Ascending aorta (tissue), 2 donors: ENCODE results near the gene ADAMTSL2. TPM values are rescaled to one million over a fixed set of nuclear protein-coding genes. Genes with fewer than 3 reads are reported as not detected.
A peak's percentile ranks its signal among the peaks of the same experiment; 100 is the strongest.

Source experiments
- DNase-seq, 2 donors: peaks; one replicate each; pipeline ENCODE4 v3.0.0-alpha.2; 2019; ENCODE audit warnings: low spot score in 2 of 2
- H3K27ac ChIP-seq, 2 donors: fragments of 200-600 bp; sonication (generic); one replicate each; pipeline ENCODE4 v1.5.1; 2016 to 2017; ENCODE audit warnings: mild to moderate bottlenecking in 1 of 2
- H3K27me3 ChIP-seq: fragments of 200-600 bp; sonication (generic); one replicate; pipeline ENCODE4 v1.5.1; 2017
- H3K36me3 ChIP-seq, 2 donors: fragments of 200-600 bp; sonication (generic); one replicate each; pipeline ENCODE4 v1.5.1; 2016
- H3K4me1 ChIP-seq, 2 donors: fragments of 200-600 bp; sonication (generic); one replicate each; pipeline ENCODE4 v1.5.1; 2016 to 2017; ENCODE audit warnings: mild to moderate bottlenecking in 1 of 2
- H3K4me3 ChIP-seq, 2 donors: fragments of 200-600 bp; sonication (generic); one replicate each; pipeline ENCODE4 v1.5.1; 2016 to 2017; ENCODE audit warnings: mild to moderate bottlenecking in 1 of 2
- H3K9me3 ChIP-seq, 2 donors: fragments of 200-600 bp; sonication (generic); one replicate each; pipeline ENCODE4 v1.5.1; 2016
- intact Hi-C: fragments of 100-400 bp; cut with DNase I; formaldehyde crosslinking; loops from one replicate; pipeline ENCODE4 v1.15.1; 2023
- total RNA-seq: library from RNA; depleted of rRNA; stranded (reverse); fragments of >200 nt; gene quantifications from one replicate; pipeline ENCODE4 v1.1.0, GENCODE V29; 2016
- TF ChIP-seq, protein P1 (sequence below), 3 experiments: fragments of 200-600 bp in 2 of 3; fragments of 450-650 bp in 1 of 3; sonication (generic) in 2 of 3; IDR thresholded peaks; one replicate each; pipeline ENCODE4 v1.5.1; 2016 to 2019; ENCODE audit warnings: antibody characterized with exemption in 3 of 3, mild to moderate bottlenecking in 1 of 3, moderate library complexity in 1 of 3

Gene ADAMTSL2
- total RNA-seq, 1 donor from 2014 or later, result 3.4 TPM

DNA sequence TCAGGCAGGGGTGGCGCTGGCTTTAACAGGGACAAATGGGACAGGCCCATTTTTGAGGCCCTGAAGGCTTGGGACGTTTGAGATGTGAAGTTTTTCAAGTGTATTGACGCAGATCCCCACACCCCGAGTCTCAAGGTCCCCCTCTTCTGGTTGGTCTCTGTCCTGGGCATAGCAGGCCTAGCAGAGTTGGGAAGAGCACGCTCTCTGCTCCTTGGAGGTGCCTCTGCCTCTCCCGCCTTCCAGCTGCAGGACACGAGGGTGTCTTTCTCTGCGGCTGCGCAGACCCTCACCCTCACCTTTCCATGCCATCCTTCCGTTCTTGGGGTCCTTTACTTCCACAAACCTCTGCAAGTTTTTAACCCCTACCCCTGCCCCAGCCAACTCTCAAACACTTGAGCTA is 18.6 kb downstream of the ADAMTSL2 start:
- H3K27me3 ChIP-seq, result no peaks in the 10 kb centered on the region
- TF ChIP-seq, protein P1, sequence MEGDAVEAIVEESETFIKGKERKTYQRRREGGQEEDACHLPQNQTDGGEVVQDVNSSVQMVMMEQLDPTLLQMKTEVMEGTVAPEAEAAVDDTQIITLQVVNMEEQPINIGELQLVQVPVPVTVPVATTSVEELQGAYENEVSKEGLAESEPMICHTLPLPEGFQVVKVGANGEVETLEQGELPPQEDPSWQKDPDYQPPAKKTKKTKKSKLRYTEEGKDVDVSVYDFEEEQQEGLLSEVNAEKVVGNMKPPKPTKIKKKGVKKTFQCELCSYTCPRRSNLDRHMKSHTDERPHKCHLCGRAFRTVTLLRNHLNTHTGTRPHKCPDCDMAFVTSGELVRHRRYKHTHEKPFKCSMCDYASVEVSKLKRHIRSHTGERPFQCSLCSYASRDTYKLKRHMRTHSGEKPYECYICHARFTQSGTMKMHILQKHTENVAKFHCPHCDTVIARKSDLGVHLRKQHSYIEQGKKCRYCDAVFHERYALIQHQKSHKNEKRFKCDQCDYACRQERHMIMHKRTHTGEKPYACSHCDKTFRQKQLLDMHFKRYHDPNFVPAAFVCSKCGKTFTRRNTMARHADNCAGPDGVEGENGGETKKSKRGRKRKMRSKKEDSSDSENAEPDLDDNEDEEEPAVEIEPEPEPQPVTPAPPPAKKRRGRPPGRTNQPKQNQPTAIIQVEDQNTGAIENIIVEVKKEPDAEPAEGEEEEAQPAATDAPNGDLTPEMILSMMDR (IDR thresholded peaks at IDR 0.05), result no peak

DNA sequence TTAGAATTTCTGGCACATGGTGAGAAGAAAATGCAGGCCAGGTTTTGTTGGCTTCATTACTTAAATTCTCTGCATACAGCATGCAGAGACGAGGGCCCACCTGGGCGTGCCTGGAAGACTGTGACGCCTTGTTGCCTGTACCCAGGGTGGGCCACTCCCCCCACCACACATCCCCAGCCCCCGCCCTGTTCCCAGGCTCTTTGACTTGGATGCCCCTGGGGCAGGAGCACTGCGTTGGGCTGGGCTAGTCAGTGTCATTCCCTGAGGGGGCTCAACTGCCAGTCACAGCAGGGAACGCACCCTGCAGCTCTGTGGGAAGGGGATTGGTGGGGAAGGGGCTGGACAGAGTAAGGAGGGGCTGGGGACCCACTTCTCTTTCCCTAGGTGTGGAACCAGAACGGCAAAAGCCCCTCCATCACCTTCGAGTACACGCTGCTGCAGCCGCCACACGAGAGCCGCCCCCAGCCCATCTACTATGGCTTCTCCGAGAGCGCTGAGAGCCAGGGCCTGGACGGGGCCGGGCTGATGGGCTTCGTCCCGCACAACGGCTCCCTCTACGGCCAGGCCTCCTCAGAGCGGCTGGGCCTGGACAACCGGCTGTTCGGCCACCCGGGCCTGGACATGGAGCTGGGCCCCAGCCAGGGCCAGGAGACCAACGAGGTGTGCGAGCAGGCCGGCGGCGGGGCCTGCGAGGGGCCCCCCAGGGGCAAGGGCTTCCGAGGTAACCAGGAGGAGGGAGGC is 19.6 kb downstream of the ADAMTSL2 start:
- intact Hi-C loops, result no loop called here
- TF ChIP-seq, protein P1 (IDR thresholded peaks at IDR 0.05), result no peak
- H3K27ac ChIP-seq, result no peak overlapping the region
- no peaks in the 10 kb centered on the region for H3K27me3 ChIP-seq
- DNase-seq, result no peak
- H3K36me3 ChIP-seq, result no peaks in the 10 kb centered on the region
- H3K9me3 ChIP-seq, result no peaks in the 10 kb centered on the region
- H3K4me3 ChIP-seq, result no peak overlapping the region
- H3K4me1 ChIP-seq, result peaks cover 3 to 13% of the 10 kb centered on the region in 2 donors

More for the DNA sequence above, 18.6 kb downstream of the ADAMTSL2 start:
- intact Hi-C loops, result no loop called here
- Histone ChIP-seq H3K4me1 (peaks cover 3 to 5% of the 10 kb centered on the region in 2 donors), H3K4me3 (no peak overlapping the region), H3K36me3 (no peaks in the 10 kb centered on the region), H3K9me3 (no peaks in the 10 kb centered on the region), H3K27ac (no peak overlapping the region)
- DNase-seq, result no peak

DNA sequence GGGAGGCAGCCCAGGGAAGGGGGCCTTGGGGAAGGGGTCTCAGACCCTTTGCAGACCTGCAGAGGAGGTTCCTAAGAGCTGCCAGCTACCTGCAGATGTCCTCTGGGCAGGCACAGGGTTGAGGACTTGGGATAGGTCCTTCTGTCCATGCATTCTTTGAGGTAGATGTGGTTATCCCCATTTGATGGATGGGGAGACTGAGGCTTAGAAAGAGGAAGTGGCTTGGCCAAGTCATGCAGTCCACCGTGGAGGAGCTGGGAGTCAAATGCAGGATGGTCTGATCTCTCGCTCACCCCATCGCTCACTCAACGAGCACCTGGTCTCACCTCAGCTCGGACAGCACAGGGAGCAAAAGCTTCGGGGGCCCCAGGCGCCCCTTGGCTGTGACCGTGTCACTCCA is 20.2 kb downstream of the ADAMTSL2 start:
- H3K27me3 ChIP-seq, result no peaks in the 10 kb centered on the region
- no peak overlapping the region for H3K27ac ChIP-seq
- TF ChIP-seq, protein P1 (IDR thresholded peaks at IDR 0.05), result no peak
- H3K9me3 ChIP-seq, result no peaks in the 10 kb centered on the region
- peaks cover 3 to 13% of the 10 kb centered on the region in 2 donors for H3K4me1 ChIP-seq
- intact Hi-C loops, result no loop called here
- no peak for DNase-seq
- no peak overlapping the region for H3K4me3 ChIP-seq
- no peaks in the 10 kb centered on the region for H3K36me3 ChIP-seq

DNA sequence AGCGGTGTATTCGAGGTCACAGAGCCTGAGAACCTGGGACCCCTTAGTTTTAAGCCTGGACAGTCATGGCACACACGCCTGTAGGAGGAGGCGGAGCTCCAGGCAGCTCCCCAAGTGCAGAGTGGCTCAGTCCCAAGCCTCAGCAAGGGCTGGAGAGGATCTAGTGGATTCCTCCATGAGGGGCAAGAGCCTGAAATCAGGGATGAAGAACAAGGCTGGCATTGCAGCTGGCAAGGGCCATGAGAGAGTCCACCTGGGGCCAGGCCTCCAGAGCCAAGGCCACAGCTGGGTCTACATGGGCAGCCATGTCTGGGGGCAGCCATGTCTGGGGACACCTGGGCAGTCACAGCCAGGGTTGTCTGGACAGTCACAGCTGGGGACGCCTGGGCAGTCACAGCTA is 21.9 kb downstream of the ADAMTSL2 start:
- no peaks in the 10 kb centered on the region for H3K36me3 ChIP-seq
- no peak overlapping the region for H3K4me3 ChIP-seq
- H3K27ac ChIP-seq, result no peak overlapping the region
- no peaks in the 10 kb centered on the region for H3K9me3 ChIP-seq
- intact Hi-C loops, result no loop called here
- H3K4me1 ChIP-seq, result peaks cover 3 to 23% of the 10 kb centered on the region in 2 donors
- no peaks in the 10 kb centered on the region for H3K27me3 ChIP-seq
- DNase-seq, result no peak
- TF ChIP-seq, protein P1 (IDR thresholded peaks at IDR 0.05), result no peak

DNA sequence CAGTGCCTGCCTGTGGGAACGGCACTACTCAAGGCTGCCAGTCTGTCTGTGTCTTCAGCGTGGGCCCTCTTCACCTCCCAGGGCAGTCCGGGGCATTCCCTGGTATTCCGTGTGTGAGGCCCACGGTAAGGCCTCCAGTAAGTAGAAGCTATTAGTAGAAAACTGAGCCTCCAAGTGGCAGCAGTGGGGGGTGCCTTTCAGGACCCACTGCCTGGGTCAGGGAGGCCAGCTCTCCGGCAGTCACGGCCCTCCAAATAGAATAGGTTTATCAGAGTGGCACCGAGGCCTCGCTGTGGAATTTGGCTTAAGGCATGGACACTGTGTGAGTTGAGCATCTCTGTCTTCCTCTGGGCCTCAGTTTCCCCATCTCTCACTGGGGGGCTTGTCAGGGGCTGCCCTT is 23.1 kb downstream of the ADAMTSL2 start:
- Histone ChIP-seq H3K27me3 (no peaks in the 10 kb centered on the region), H3K36me3 (no peaks in the 10 kb centered on the region)

More for the DNA sequence above, 23.1 kb downstream of the ADAMTSL2 start:
- Histone ChIP-seq H3K9me3 (no peaks in the 10 kb centered on the region), H3K4me1 (peaks cover 3 to 23% of the 10 kb centered on the region in 2 donors), H3K4me3 (no peak overlapping the region), H3K27ac (peak overlapping the region in 1 of 2 donors; percentile 44)
- DNase-seq, result no peak
- TF ChIP-seq, protein P1 (IDR thresholded peaks at IDR 0.05), result no peak
- intact Hi-C loops, result no loop called here
